ENCODE results near the gene SUN3. TPM values are rescaled to one million over a fixed set of nuclear protein-coding genes. Genes with fewer than 3 reads are reported as not detected.

The SUN3 gene
- total and polyA plus RNA-seq, 2 of the 8 experiments (the other 6 are each of a cell fraction or from before 2014, with no cell fraction given) = not detected

GRCh38 chr7:47951374-47951773, 77.5 kb downstream of the SUN3 start:
- H3K18ac ChIP-seq (ENCODE audit: extremely low read depth, low read length) = no peak overlapping the region
- H3K4me3 ChIP-seq (ENCODE audit: extremely low read depth in 1 of 4, insufficient read depth in 2 of 4, low read depth in 3 of 4, low read length in 4 of 4) = no peak overlapping the region
- H3K4ac ChIP-seq (replicated peaks; ENCODE audit: insufficient read length, low read depth, low read length) = no peak overlapping the region
- no peak overlapping the region for H4K8ac ChIP-seq (ENCODE audit: extremely low read depth, insufficient read depth, low read length)
- no peak for DNase-seq (ENCODE audit: low read depth in 1 of 2, low spot score in 2 of 2)
- H3K27ac ChIP-seq (ENCODE audit: low read depth, low read length) = no peak overlapping the region
- H3K23ac ChIP-seq (ENCODE audit: insufficient read length) = no peak overlapping the region
- H3K9ac ChIP-seq (replicated peaks in 1 of 4; ENCODE audit: extremely low read depth in 1 of 4, low read depth in 3 of 4, low read length in 3 of 4) = no peak overlapping the region
- H3K36me3 ChIP-seq (ENCODE audit: control insufficient read depth in 2 of 4, insufficient read depth in 4 of 4, low read length in 3 of 4) = peaks cover 2 to 9% (median 6%) of the 10 kb centered on the region in 4 experiments; a peak in 4 of 8 replicates
- H3K14ac ChIP-seq (ENCODE audit: insufficient read length) = no peak overlapping the region
- no peak overlapping the region for H4K91ac ChIP-seq (replicated peaks; ENCODE audit: insufficient read length, low read length)
- peaks cover 0 to under 1% of the 10 kb centered on the region in 2 experiments for H4K20me1 ChIP-seq (replicated peaks in 1 of 2; ENCODE audit: control insufficient read depth in 1 of 2, insufficient read depth in 2 of 2, low read length in 2 of 2)
- ChIA-PET CTCF (ENCODE audit: partially characterized antibody) (interaction anchor here (1.0 to 6.8 kb wide), 3 partner anchors 12 to 34 kb away, joined by 3 to 34 read pairs (median 3); no protein-coding TSS in a partner anchor), POLR2A (ENCODE audit: partially characterized antibody) (interaction anchor here (1.4 kb wide), 1 partner anchor 16 kb away, joined by 3 read pairs; no protein-coding TSS in a partner anchor)
- H3K9me3 ChIP-seq (ENCODE audit: insufficient read depth in 2 of 2, low read depth in 1 of 2, low read length in 1 of 2) = no peaks in the 10 kb centered on the region
- no peak overlapping the region for H2BK120ac ChIP-seq (replicated peaks; ENCODE audit: low read depth, low read length)
- no peak overlapping the region for H2BK15ac ChIP-seq (ENCODE audit: low read length)
- FAIRE-seq = no peak
- no peak overlapping the region for H2BK12ac ChIP-seq (ENCODE audit: low read depth, low read length)
- no peak overlapping the region for H4K5ac ChIP-seq (ENCODE audit: insufficient read length, low read depth, low read length)
- no peak for TF ChIP-seq ATF2 (IDR thresholded peaks at IDR 0.05; ENCODE audit: low read length)
- peaks cover 1% of the 10 kb centered on the region; the same call in 1 of the 2 replicates for H3K23me2 ChIP-seq (ENCODE audit: low read depth, low read length)
- no peak overlapping the region for H3K56ac ChIP-seq (replicated peaks; ENCODE audit: insufficient read length, low read depth, low read length)
- H2AFZ ChIP-seq (ENCODE audit: low read length) = no peak overlapping the region
- no peak overlapping the region for H3K4me2 ChIP-seq (ENCODE audit: insufficient read depth in 1 of 2, low read depth in 2 of 2, low read length in 2 of 2)
- no peaks in the 10 kb centered on the region for H3K27me3 ChIP-seq (replicated peaks in 1 of 4; ENCODE audit: control insufficient read depth in 3 of 4, extremely low read depth in 1 of 4, insufficient read depth in 3 of 4, low read length in 3 of 4)
- H2BK20ac ChIP-seq (ENCODE audit: low read length) = no peak overlapping the region
- no peaks in the 10 kb centered on the region for H3K79me1 ChIP-seq (ENCODE audit: low read depth, low read length)
- H3K4me1 ChIP-seq (replicated peaks in 1 of 4; ENCODE audit: control insufficient read depth in 3 of 4, insufficient read depth in 4 of 4, low read length in 3 of 4) = peaks cover 0 to 4% (median 1%) of the 10 kb centered on the region in 4 experiments; a peak in 4 of 7 replicates
- H3K79me2 ChIP-seq (ENCODE audit: control insufficient read depth in 1 of 2, insufficient read depth in 2 of 2, low read length in 2 of 2) = no peaks in the 10 kb centered on the region
- H2BK5ac ChIP-seq (ENCODE audit: low read depth, low read length) = no peak overlapping the region
- no peak overlapping the region for H2AK5ac ChIP-seq (ENCODE audit: low read depth, low read length)

Measured in H1 (cell line).